Fibroblast of villous mesenchyme (primary cell): Measurements from ENCODE around the gene MAPK14. TPM values are rescaled to one million over a fixed set of nuclear protein-coding genes. Genes with fewer than 3 reads are reported as not detected.

Experiments
- DNase-seq: peaks from one replicate; pipeline ENCODE4 v3.0.0-alpha.2; 2010; ENCODE audit warnings: low read depth
- H3K4me3 ChIP-seq: 2 replicates; pipeline ENCODE4 v1.5.1; 2011; ENCODE audit warnings: low read depth, mild to moderate bottlenecking, low read length
- CTCF ChIP-seq: IDR thresholded peaks from 2 replicates; pipeline ENCODE4 v1.5.1; 2012; ENCODE audit warnings: low read depth, mild to moderate bottlenecking, low read length; ENCODE audit not compliant: insufficient read depth
- total RNA-seq: library from RNA; depleted of rRNA; stranded (reverse); fragments of >200 nt; gene quantifications from 2 replicates; pipeline ENCODE4 v1.2.3, GENCODE V29; 2012

MAPK14 gene
- total RNA-seq, 1 donor, result 86.8 TPM

GRCh38 chr6:36089048-36089447 is 61.4 kb downstream of the MAPK14 start:
- no peak for TF ChIP-seq CTCF
- DNase-seq, result no peak
- H3K4me3 ChIP-seq, result no peak overlapping the region

- TF ChIP-seq CTCF, result no peak
- no peak overlapping the region for H3K4me3 ChIP-seq
- no peak for DNase-seq
These were observed 66.6 kb downstream of the MAPK14 start for GRCh38 chr6:36094238-36094637.

GRCh38 chr6:36094753-36095496 is 67.3 kb downstream of the MAPK14 start:
- H3K4me3 ChIP-seq, result no peak overlapping the region
- TF ChIP-seq CTCF, result peak; percentile 92
- peak; percentile 80 for DNase-seq

GRCh38 chr6:36095497-36096391 is 68.1 kb downstream of the MAPK14 start:
- TF ChIP-seq CTCF, result no peak
- no peak for DNase-seq
- H3K4me3 ChIP-seq, result no peak overlapping the region

GRCh38 chr6:36098253-36098919 is 70.8 kb downstream of the MAPK14 start:
- no peak for TF ChIP-seq CTCF
- H3K4me3 ChIP-seq, result no peak overlapping the region
- no peak for DNase-seq

GRCh38 chr6:36098920-36099647 is 71.5 kb downstream of the MAPK14 start:
- no peak for TF ChIP-seq CTCF
- peak; percentile 43 for DNase-seq
- no peak overlapping the region for H3K4me3 ChIP-seq
